Measurements from ENCODE around the gene SSRP1. TPM values are rescaled to one million over a fixed set of nuclear protein-coding genes. Genes with fewer than 3 reads are reported as not detected.

SSRP1 gene
- total and polyA plus RNA-seq, 9 of the 15 experiments (the other 6 are each of a cell fraction or from before 2014, with no cell fraction given) = 91.1 to 416 (median 245) TPM

GRCh38 chr11:57349491-57350274, 14.0 kb upstream of the SSRP1 start (continued):
- no peak for TF ChIP-seq IRF9 (tag; IDR thresholded peaks at IDR 0.05)
- no peak for TF ChIP-seq BMI1 (IDR thresholded peaks at IDR 0.05; ENCODE audit: low read length)
- TF ChIP-seq ATF4 (CRISPR knock-in tag; IDR thresholded peaks at IDR 0.05) = no peak
- no peak for TF ChIP-seq DEAF1 (CRISPR knock-in tag; IDR thresholded peaks at IDR 0.05)
- TF ChIP-seq NR3C1 (CRISPR knock-in tag; IDR thresholded peaks at IDR 0.05) = no peak
- no peak for TF ChIP-seq POLR2AphosphoS5 (IDR thresholded peaks at IDR 0.05; ENCODE audit: control insufficient read depth, insufficient read depth, low read depth, low read length)
- TF ChIP-seq USF1 (CRISPR knock-in tag; IDR thresholded peaks at IDR 0.05) = no peak
- no peak for TF ChIP-seq JUN (IDR thresholded peaks at IDR 0.05; ENCODE audit: borderline replicate concordance, low read depth, low read length)
- TF ChIP-seq JUN (CRISPR knock-in tag; IDR thresholded peaks at IDR 0.05; ENCODE audit: borderline replicate concordance) = no peak
- TF ChIP-seq ZNF77 (CRISPR knock-in tag; IDR thresholded peaks at IDR 0.05) = no peak
- no peak for TF ChIP-seq GTF2E2 (tag; IDR thresholded peaks at IDR 0.05)
- TF ChIP-seq ZNF764 (CRISPR knock-in tag; IDR thresholded peaks at IDR 0.05; ENCODE audit: low read depth) = no peak
- TF ChIP-seq ILF3 (IDR thresholded peaks at IDR 0.05; ENCODE audit: borderline replicate concordance) = no peak
- TF ChIP-seq MAZ (CRISPR knock-in tag; conservative IDR thresholded peaks at IDR 0.05 in 1 of 2, IDR thresholded peaks at IDR 0.05 in 1 of 2) = 0 out of 4 replicates have a peak, but pooled peaks of 1 of the 2 experiments have one; percentile 21
- TF ChIP-seq SREBF1 (IDR thresholded peaks at IDR 0.05; ENCODE audit: borderline replicate concordance, low read depth, low read length) = no peak
- no peak for TF ChIP-seq TOE1 (IDR thresholded peaks at IDR 0.05; ENCODE audit: borderline replicate concordance)
- 0 out of 2 replicates have a peak, but pooled peaks have one; percentile 78 for TF ChIP-seq TOE1 (CRISPR knock-in tag; IDR thresholded peaks at IDR 0.05; ENCODE audit: borderline replicate concordance, low read depth)

Measured in K562 (cell line).